Nephron progenitor cell (in vitro differentiated cells): ENCODE data around the gene ASMTL.

Experiments
- DNase-seq: peaks from one replicate; pipeline ENCODE4 v3.0.0; 2021
- H3K27ac Mint-ChIP-seq: 2 replicates; pipeline ENCODE4 v1.8.0; 2021; ENCODE audit warnings: mild to moderate bottlenecking, moderate library complexity, mixed read lengths
- H3K27me3 Mint-ChIP-seq: 2 replicates; pipeline ENCODE4 v1.8.0; 2021; ENCODE audit warnings: mild to moderate bottlenecking, low read depth, mixed read lengths; ENCODE audit not compliant: poor library complexity
- H3K36me3 Mint-ChIP-seq: 2 replicates; pipeline ENCODE4 v1.8.0; 2021; ENCODE audit warnings: low read depth, mixed read lengths
- H3K4me1 Mint-ChIP-seq: 2 replicates; pipeline ENCODE4 v1.8.0; 2021; ENCODE audit warnings: mixed read lengths
- H3K4me3 Mint-ChIP-seq: 2 replicates; pipeline ENCODE4 v1.8.0; 2021; ENCODE audit warnings: mild to moderate bottlenecking, moderate library complexity, mixed read lengths
- H3K9me3 Mint-ChIP-seq: 2 replicates; pipeline ENCODE4 v1.8.0; 2021; ENCODE audit warnings: mild to moderate bottlenecking, moderate library complexity, mixed read lengths
- CTCF ChIP-seq: fragments of 200-600 bp; sonication (generic); IDR thresholded peaks from 2 replicates; pipeline ENCODE4 v1.5.0; 2021; ENCODE audit warnings: antibody characterized with exemption

ASMTL gene

GRCh38 chrX:1391370-1391706, 61.4 kb downstream of the ASMTL start:
- peak overlapping the region; percentile 93 for H3K4me3 Mint-ChIP-seq
- DNase-seq: peak; percentile 95
- TF ChIP-seq CTCF: no peak
- peak overlapping the region; percentile 71 for H3K27ac Mint-ChIP-seq
- peaks cover 50% of the 10 kb centered on the region for H3K36me3 Mint-ChIP-seq
- peaks cover 54% of the 10 kb centered on the region for H3K4me1 Mint-ChIP-seq
- H3K9me3 Mint-ChIP-seq: no peaks in the 10 kb centered on the region
- H3K27me3 Mint-ChIP-seq: peaks cover 12% of the 10 kb centered on the region

GRCh38 chrX:1390621-1391369, 61.9 kb downstream of the ASMTL start:
- peaks cover 49% of the 10 kb centered on the region for H3K4me1 Mint-ChIP-seq
- H3K9me3 Mint-ChIP-seq: no peaks in the 10 kb centered on the region
- DNase-seq: no peak
- peak overlapping the region; percentile 93 for H3K4me3 Mint-ChIP-seq
- TF ChIP-seq CTCF: no peak
- H3K27me3 Mint-ChIP-seq: peaks cover 8% of the 10 kb centered on the region
- H3K27ac Mint-ChIP-seq: peak overlapping the region; percentile 71
- H3K36me3 Mint-ChIP-seq: peaks cover 47% of the 10 kb centered on the region

GRCh38 chrX:1389993-1390285, 62.8 kb downstream of the ASMTL start:
- TF ChIP-seq CTCF: no peak
- no peaks in the 10 kb centered on the region for H3K9me3 Mint-ChIP-seq
- H3K27ac Mint-ChIP-seq: no peak overlapping the region
- H3K27me3 Mint-ChIP-seq: peaks cover 8% of the 10 kb centered on the region
- H3K36me3 Mint-ChIP-seq: peaks cover 47% of the 10 kb centered on the region
- H3K4me3 Mint-ChIP-seq: peak overlapping the region; percentile 68
- DNase-seq: no peak
- peaks cover 40% of the 10 kb centered on the region for H3K4me1 Mint-ChIP-seq

GRCh38 chrX:1389181-1389992, 63.3 kb downstream of the ASMTL start:
- TF ChIP-seq CTCF: no peak
- Mint-ChIP-seq H3K9me3 (no peaks in the 10 kb centered on the region), H3K4me1 (peaks cover 35% of the 10 kb centered on the region), H3K27ac (no peak overlapping the region), H3K4me3 (peak overlapping the region; percentile 54), H3K36me3 (peaks cover 52% of the 10 kb centered on the region), H3K27me3 (peaks cover 8% of the 10 kb centered on the region)
- no peak for DNase-seq

GRCh38 chrX:1388651-1389050, 64.1 kb downstream of the ASMTL start:
- peak overlapping the region; percentile 54 for H3K4me3 Mint-ChIP-seq
- peaks cover 8% of the 10 kb centered on the region for H3K27me3 Mint-ChIP-seq
- no peaks in the 10 kb centered on the region for H3K9me3 Mint-ChIP-seq
- no peak overlapping the region for H3K27ac Mint-ChIP-seq
- no peak for DNase-seq
- no peak for TF ChIP-seq CTCF
- peaks cover 60% of the 10 kb centered on the region for H3K36me3 Mint-ChIP-seq
- H3K4me1 Mint-ChIP-seq: peaks cover 27% of the 10 kb centered on the region
